HG02678 (cell line): ENCODE measurements around the gene CBARP.

Experiments used
- ATAC-seq: cut with Tn5 transposase; IDR thresholded peaks from one replicate; pipeline ENCODE4 v1.9.1; 2021; ENCODE audit warnings: mild to moderate bottlenecking, moderate library complexity; ENCODE audit not compliant: unreplicated experiment

Gene CBARP

GRCh38 chr19:1237754-1238368 is at the start of gene CBARP:
Gene CBARP (minus strand): TSS chr19:1238005. CDS start chr19:1236100, 1,905 bp downstream.
- ATAC-seq: no peak

DNA sequence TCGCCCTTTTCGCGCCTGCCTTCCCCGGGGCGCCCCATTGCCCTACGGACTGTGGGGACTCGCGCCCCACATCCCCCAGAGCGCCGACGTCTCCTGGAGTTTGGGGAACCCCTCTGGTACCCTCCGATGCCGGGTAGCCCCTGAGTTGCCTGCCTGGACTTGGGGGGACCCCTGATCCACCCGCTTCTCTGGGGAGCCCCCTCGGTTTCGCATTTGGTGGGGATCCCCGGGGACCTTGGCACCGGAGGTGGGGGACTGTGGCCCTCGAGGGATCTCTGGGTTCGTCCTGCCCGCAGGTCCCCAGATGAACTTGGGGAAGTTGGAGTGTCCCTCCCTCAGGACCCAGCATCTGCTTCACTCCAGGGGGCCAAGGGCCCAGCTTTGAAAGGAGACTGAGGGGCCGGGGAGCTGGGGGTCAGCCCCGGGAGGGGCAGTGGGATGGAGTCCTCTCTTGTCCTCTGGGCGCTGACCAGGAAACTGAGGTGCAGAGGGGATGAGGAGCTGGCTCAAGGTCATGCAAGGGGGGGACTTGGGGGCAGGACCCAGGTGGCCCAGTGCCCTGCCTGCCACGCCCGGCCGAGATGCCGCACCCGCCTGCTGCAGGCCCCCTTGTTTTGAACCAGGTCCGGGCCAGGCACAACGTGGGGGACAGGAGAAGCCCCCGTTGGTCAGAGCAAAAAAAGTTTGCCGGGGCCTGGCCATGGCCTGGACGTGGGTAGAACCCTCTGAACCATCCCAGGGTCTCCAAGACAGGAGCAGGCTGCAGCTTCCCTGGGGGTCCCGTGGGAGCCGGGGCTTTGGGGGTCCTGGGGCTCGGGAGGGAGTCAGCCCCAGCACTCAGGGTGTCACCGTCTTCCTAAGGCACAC is 48.9 kb upstream of the CBARP start:
- no peak for ATAC-seq

GRCh38 chr19:1285737-1286360 is 48.0 kb upstream of the CBARP start, which contains the start of gene EFNA2:
Gene EFNA2 (plus strand): TSS chr19:1285873. CDS start chr19:1286169, 296 bp downstream.
- no peak for ATAC-seq

DNA sequence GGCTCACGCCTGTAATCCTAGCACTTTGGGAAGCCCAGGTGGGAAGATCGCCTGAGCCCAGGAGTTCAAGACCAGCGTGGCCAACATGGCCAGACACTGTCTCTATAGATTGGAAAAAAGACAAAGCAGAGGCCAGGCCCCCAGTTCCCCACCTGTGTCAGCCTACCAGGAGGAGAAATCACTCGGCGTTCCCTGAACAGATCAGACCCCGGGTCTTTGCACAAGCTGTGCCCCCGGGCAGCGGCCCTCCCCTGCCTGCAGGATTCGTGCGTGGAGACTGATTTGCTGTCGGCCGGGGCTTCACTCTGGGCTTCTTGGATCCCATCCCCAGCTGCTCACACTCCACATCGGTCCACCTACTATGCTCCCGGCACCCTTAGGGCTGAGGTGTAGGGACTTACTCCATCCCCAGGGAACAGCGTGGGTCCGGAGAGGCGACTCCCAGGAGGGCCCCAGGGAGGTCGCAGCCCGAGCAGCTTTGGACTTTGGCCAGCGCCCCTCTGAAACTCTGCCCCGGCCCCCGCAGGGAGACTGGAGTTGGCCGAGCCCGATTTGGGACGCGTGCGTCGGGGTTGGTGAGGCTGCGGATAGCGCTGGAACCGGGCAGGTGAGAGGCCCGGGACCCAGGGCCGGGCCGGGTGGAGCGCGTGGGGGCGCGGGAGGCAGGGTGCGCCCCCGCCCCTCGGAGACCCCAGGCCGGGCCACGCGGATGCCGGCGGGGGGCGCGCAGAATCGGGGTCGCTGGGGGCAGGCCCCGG is 47.4 kb upstream of the CBARP start:
- ATAC-seq: no peak

DNA sequence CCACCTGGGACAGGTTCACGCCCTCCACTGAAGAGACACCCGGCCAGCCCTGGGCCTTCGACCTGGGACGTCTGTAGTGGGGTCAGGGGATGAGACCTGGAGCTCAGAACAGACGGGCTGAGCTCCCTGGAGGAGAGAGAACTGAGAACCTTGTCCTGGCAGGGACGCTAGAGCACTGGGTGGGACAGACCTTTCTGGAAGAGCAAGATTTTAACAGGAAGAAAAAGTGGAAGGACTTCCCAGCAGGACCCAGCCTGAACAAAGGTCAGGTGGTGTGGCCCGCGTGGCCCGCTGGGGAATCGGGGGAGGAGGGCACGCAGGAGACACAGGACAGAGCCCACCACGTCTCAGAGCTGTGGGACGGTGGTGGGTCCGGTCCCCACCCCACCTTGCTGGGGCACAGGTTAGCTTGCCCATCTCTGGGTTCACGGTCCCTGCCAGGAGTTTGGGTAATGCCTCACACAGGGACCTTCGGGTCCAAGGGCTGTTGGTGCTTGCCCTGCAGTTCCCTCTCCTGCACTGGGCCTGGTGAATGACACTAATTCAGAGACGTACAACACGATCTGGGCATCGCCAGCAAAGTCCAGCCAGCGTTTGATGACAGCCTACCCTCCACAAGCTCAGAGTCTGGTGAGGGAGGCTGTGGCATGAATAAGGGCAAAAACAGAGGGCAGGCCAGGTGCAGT is 46.6 kb upstream of the CBARP start:
- no peak for ATAC-seq

GRCh38 chr19:1283917-1284292 is 46.1 kb upstream of the CBARP start:
- no peak for ATAC-seq

DNA sequence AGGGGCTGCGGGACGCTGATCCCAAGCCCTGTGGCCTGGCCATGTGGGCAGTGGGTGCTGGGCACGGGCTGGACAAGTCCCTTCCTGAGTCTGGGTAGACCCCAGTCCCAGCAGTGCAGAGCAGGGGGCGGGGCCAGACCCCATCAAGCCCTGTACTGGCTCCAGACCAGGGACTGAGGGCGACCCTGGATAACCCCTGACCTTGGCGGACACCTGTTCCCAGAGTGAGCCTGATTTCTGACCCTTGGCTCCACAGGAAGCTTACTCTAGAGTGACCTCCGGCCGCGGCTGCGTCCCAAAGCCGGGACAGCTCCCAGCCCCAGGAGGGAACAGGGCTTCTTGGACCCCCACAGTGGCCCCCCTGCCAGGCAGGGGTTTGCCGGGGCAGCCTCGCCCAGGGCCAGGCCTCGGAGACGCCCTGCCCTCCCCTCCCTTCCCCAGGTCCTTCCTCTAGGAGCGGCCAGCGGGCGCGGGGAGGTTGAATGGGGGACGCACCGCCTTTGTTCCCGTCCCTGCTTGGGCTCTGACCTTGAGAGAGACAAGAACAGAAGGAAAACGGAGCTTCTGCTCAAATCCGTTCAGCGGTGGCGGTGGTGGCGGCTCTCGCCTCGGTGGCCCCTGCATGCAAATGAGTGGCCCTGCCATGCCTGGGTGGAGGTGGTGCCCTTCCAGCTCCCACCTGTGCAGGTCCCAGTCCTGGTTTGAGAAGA is 45.6 kb upstream of the CBARP start:
- ATAC-seq: no peak

DNA sequence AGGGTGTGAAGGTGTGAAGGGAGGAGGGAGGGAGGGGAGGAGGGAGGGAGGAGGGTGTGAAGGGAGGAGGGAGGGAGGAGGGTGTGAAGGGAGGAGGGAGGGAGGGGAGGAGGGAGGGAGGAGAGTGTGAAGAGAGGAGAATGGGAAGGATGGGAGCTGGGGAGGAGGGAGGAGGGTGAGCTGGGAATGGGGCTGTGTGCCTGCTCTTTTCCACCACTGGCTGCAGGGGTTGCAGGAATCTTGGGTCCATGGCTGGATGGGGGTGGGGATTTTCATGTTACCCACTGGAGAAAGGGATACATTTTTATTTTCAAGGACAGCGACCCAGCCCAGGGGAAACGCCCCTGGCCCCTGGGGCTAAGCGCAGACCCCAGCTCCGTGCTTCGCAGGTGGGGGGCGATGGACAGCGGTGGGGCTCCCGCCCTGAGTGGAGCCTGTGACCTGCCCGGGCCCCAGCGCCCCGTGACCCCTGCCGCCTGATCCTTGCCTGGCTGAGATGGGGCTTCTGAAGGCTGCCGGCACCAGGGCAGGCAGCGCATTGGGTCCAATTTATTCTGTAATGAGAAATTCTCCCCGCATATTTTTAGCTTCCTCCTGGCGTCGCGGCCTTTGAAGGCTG is 44.9 kb upstream of the CBARP start:
- ATAC-seq: no peak

GRCh38 chr19:1281569-1282287 is 43.9 kb upstream of the CBARP start:
- ATAC-seq: no peak

DNA sequence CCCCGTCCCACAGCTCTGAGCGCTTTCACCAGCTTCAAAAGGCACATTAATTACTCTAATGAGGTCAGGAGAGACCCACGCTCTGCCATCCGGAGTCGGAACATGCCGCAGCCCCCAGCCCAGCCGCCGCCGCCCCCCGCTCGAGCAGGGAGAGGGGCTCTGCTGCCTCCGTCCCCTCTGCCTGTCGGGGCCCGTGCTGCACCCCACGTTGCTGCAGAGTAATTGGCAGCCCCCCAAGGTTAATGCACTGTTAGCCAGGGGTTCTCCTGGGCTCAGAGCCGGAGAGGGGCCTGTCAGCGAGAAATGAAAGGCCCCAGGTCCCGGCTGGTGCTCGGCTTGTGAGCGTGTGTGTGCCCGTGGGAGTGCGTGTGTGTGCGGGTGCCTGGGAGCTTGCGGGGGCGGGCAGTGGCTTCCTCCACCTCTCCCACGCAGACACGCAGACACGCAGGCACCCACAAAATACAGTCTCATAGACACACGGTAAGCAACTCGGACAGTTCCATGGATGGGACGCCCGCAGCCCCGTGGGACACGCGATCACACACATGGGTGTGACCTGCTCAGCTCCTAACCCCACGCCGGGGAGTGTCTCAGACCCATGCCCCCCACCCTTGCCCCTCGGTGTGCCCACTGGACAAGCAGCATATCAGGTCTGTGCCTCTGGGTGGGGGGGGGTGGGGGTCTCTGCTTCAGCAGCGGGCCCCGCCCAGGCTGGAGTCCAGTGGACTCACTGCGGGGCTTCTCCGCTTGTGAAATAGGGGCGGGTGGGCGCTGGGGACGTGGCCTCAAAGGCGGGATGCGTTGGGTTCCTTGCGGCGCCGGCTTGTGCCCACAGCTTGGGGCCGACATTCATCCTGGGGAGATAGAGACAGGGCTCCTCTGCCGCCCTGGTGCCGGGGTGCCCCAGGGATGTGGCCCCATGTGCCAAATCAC is 43.1 kb upstream of the CBARP start:
- ATAC-seq: no peak

- no peak for ATAC-seq
Measured at GRCh38 chr19:1279782-1280341, 42.1 kb upstream of the CBARP start.

GRCh38 chr19:1278713-1279660 is 41.2 kb upstream of the CBARP start:
- ATAC-seq: no peak

- no peak for ATAC-seq
Measured at GRCh38 chr19:1278074-1278473, 40.3 kb upstream of the CBARP start.

DNA sequence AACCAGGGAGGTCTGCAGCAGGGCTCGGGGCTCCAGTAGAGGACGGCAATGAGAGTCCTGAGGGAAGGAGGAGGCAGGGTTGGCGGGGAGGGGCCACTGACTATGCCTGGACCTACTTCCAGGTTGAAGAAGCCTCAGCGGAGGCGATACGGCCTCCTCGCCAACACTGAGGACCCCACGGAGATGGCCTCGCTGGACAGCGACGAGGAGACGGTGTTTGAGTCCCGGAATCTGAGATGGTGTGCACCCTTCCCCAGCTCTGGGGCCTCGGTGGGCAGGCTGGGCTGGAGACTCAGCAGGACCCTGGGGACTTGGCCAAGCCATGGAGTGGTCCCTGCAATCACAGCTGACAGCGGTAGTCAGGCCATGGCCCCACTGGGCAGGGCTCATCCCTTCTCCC is 39.3 kb upstream of the CBARP start:
- no peak for ATAC-seq

DNA sequence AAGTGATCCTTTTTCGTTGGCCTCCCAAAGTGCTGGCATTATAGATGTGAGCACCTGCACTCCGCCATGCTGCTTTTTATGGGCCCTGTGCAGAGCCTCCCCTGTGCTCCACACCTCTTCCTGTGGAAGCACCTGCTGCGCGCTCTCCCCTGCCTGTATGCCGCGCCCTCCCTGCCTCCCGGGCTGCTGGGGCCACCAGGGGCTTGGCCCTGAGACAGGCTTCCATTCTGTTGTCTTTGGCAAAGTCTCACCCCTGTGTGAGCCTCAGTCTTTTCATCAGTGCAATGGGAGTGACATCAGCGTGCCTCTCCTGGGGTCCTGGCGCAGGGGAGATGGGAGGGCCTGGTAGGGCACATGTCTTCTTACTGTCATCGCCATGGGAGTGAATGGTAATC is 38.8 kb upstream of the CBARP start:
- no peak for ATAC-seq

GRCh38 chr19:1275976-1276627 is 38.3 kb upstream of the CBARP start:
- no peak for ATAC-seq
